Loucy (cell line): ENCODE results near the gene CD207.
"Not testable (repeated sequence)": the region's sequence is repeated elsewhere in the genome, so short reads cannot be mapped to it uniquely, and the experiment has no call there.

Source experiments
- CTCF ChIP-seq: fragments of 200-600 bp; sonication (generic); conservative IDR thresholded peaks from 2 replicates; pipeline ENCODE4 v1.5.1; 2014; ENCODE audit warnings: mild to moderate bottlenecking, antibody characterized with exemption, low read length
- EZH2phosphoT487 ChIP-seq: fragments of 200-600 bp; IDR thresholded peaks from 2 replicates; pipeline ENCODE4 v1.6.1; 2018; ENCODE audit warnings: antibody characterized with exemption, mild to moderate bottlenecking, moderate library complexity, borderline replicate concordance

- TF ChIP-seq CTCF, EZH2phosphoT487: not testable (repeated sequence)
Measured at GRCh38 chr2:70876138-70876537, 40.5 kb upstream of the CD207 start.
